IMR-90 (cell line): ENCODE measurements around the gene DDX41. TPM values are rescaled to one million over a fixed set of nuclear protein-coding genes. Genes with fewer than 3 reads are reported as not detected.
A peak's percentile ranks its signal among the peaks of the same experiment; 100 is the strongest.

Source experiments
- ATAC-seq: fragments of 200-7000 bp; cut with Tn5 transposase; 2 replicates; pipeline ENCODE4 v1.9.1; 2020; ENCODE audit warnings: low read depth, mild to moderate bottlenecking, moderate library complexity
- BruUV-seq: library from RNA; stranded (reverse); fragments of 400-500 nt; replicated peaks from 2 replicates; lab custom pipeline; 2021; lab: Mats Ljungman, UMichigan
- CTCF ChIA-PET: fragments of 300-600 bp; formaldehyde crosslinking; extraction: SDS; loops from one replicate; lab custom pipeline; 2021; ENCODE audit warnings: antibody characterized with exemption; lab: Yijun Ruan, JAX
- POLR2A ChIA-PET: fragments of 300-600 bp; sonication (Branson Sonifier 250); formaldehyde crosslinking; loops from one replicate; lab custom pipeline; 2022; ENCODE audit warnings: antibody characterized with exemption; ENCODE audit not compliant: unreplicated experiment; lab: Charles Lee
- DNase-seq: peaks from one replicate; pipeline ENCODE4 v3.0.0; 2013
- H2AFZ ChIP-seq: replicated peaks from 2 replicates; pipeline ENCODE3; 2013; ENCODE audit warnings: low read length, mild to moderate bottlenecking; ENCODE audit not compliant: poor library complexity
- H2AK5ac ChIP-seq: 2 replicates; pipeline ENCODE4 v1.6.1; 2013; ENCODE audit warnings: low read depth, low read length, inconsistent platforms
- H2AK9ac ChIP-seq: replicated peaks from 2 replicates; pipeline ENCODE3; 2013; ENCODE audit warnings: mild to moderate bottlenecking, low read depth, low read length, moderate library complexity; ENCODE audit not compliant: poor library complexity
- H2BK120ac ChIP-seq: 2 replicates; pipeline ENCODE4 v1.6.1; 2013; ENCODE audit warnings: low read depth, low read length, inconsistent platforms
- H2BK15ac ChIP-seq: 3 replicates; pipeline ENCODE4 v1.6.1; 2013; ENCODE audit warnings: low read depth, low read length, inconsistent platforms
- H2BK20ac ChIP-seq: 2 replicates; pipeline ENCODE4 v1.6.1; 2013; ENCODE audit warnings: low read depth, mild to moderate bottlenecking, inconsistent platforms, low read length, moderate library complexity
- H2BK5ac ChIP-seq: 2 replicates; pipeline ENCODE4 v1.6.1; 2013; ENCODE audit warnings: mild to moderate bottlenecking, low read depth, low read length, inconsistent platforms; ENCODE audit not compliant: poor library complexity, severe bottlenecking
- H3K14ac ChIP-seq: replicated peaks from 2 replicates; pipeline ENCODE4 v1.6.1; 2013; ENCODE audit warnings: low read depth, low read length, inconsistent platforms
- H3K18ac ChIP-seq: 2 replicates; pipeline ENCODE4 v1.6.1; 2013; ENCODE audit warnings: low read depth, low read length, control low read depth
- H3K23ac ChIP-seq: 2 replicates; pipeline ENCODE4 v1.6.1; 2013; ENCODE audit warnings: low read depth, low read length, inconsistent platforms
- H3K27ac ChIP-seq: 2 replicates; pipeline ENCODE4 v1.5.1; 2013; ENCODE audit warnings: mild to moderate bottlenecking, control low read depth, low read length; ENCODE audit not compliant: insufficient read depth
- H3K27me3 ChIP-seq: 2 replicates; pipeline ENCODE4 v1.6.1; 2013; ENCODE audit warnings: low read length; ENCODE audit not compliant: control insufficient read depth, insufficient read depth
- H3K36me3 ChIP-seq: 2 replicates; pipeline ENCODE4 v1.6.1; 2013; ENCODE audit warnings: low read length, mixed read lengths; ENCODE audit not compliant: control insufficient read depth, insufficient read depth
- H3K4ac ChIP-seq: 2 replicates; pipeline ENCODE4 v1.6.1; 2013; ENCODE audit warnings: low read depth, low read length, inconsistent platforms
- H3K4me1 ChIP-seq: 2 replicates; pipeline ENCODE4 v1.6.1; 2013; ENCODE audit warnings: low read length, mixed read lengths; ENCODE audit not compliant: control insufficient read depth, insufficient read depth
- H3K4me2 ChIP-seq: 2 replicates; pipeline ENCODE4 v1.6.1; 2013; ENCODE audit warnings: low read depth, mild to moderate bottlenecking, control low read depth, low read length, moderate library complexity
- H3K4me3 ChIP-seq: 2 replicates; pipeline ENCODE4 v1.5.1; 2013; ENCODE audit warnings: low read depth, mild to moderate bottlenecking, control low read depth, low read length, moderate library complexity; ENCODE audit not compliant: insufficient read depth
- H3K56ac ChIP-seq: 2 replicates; pipeline ENCODE4 v1.6.1; 2013; ENCODE audit warnings: low read length, inconsistent platforms; ENCODE audit not compliant: insufficient read depth; ENCODE audit errors: extremely low read depth
- H3K79me1 ChIP-seq, 2 experiments: 2 replicates each; pipeline ENCODE4 v1.6.1; 2013; ENCODE audit warnings: low read length in 2 of 2, inconsistent platforms in 1 of 2, low read depth in 1 of 2
- H3K9ac ChIP-seq: 2 replicates; pipeline ENCODE4 v1.6.1; 2013; ENCODE audit warnings: low read depth, low read length, control low read depth
- H3K9me1 ChIP-seq: 2 replicates; pipeline ENCODE4 v1.6.1; 2013; ENCODE audit warnings: low read length, inconsistent platforms; ENCODE audit not compliant: insufficient read depth
- H3K9me3 ChIP-seq: 2 replicates; pipeline ENCODE4 v1.6.1; 2013; ENCODE audit warnings: low read length; ENCODE audit not compliant: control insufficient read depth, insufficient read depth
- H4K20me1 ChIP-seq: 2 replicates; pipeline ENCODE4 v1.6.1; 2013; ENCODE audit warnings: low read length, inconsistent platforms; ENCODE audit not compliant: insufficient read depth
- H4K5ac ChIP-seq: 2 replicates; pipeline ENCODE4 v1.6.1; 2013; ENCODE audit warnings: mild to moderate bottlenecking, low read depth, low read length, control low read depth
- H4K8ac ChIP-seq, 2 experiments: 2 replicates each; pipeline ENCODE4 v1.6.1; 2013; ENCODE audit warnings: low read depth in 2 of 2, low read length in 2 of 2, control low read depth in 1 of 2, inconsistent platforms in 1 of 2
- H4K91ac ChIP-seq: 2 replicates; pipeline ENCODE4 v1.6.1; 2013; ENCODE audit warnings: low read depth, low read length, inconsistent platforms; ENCODE audit not compliant: insufficient read depth
- BHLHE40 ChIP-seq: fragments of 150-350 bp; IDR thresholded peaks from 2 replicates; pipeline ENCODE4 v1.6.1; 2016; ENCODE audit warnings: mild to moderate bottlenecking, low read depth, low read length
- CEBPB ChIP-seq: IDR thresholded peaks from 2 replicates; pipeline ENCODE4 v1.6.1; 2012; ENCODE audit warnings: low read depth, low read length, improper control_type of control experiment
- CHD1 ChIP-seq: IDR thresholded peaks from 2 replicates; pipeline ENCODE4 v1.6.1; 2012; ENCODE audit warnings: low read depth, low read length, improper control_type of control experiment
- ELK1 ChIP-seq: fragments of 150-350 bp; IDR thresholded peaks from 2 replicates; pipeline ENCODE4 v1.6.1; 2016; ENCODE audit warnings: low read depth, mild to moderate bottlenecking, low read length, moderate library complexity, borderline replicate concordance
- MAFK ChIP-seq: IDR thresholded peaks from 2 replicates; pipeline ENCODE4 v1.6.1; 2012; ENCODE audit warnings: low read depth, low read length, improper control_type of control experiment
- USF2 ChIP-seq: fragments of 150-350 bp; IDR thresholded peaks from 2 replicates; pipeline ENCODE4 v1.6.1; 2017; ENCODE audit warnings: mild to moderate bottlenecking, antibody characterized with exemption, low read length, low read depth
- WGBS, 2 experiments: methylation state at CpG; one replicate each; pipeline versions ENCODE4 v1.1.5 to v1.1.7; 2013; ENCODE audit warnings: missing lambda C conversion rate in 2 of 2; ENCODE audit not compliant: insufficient read length in 1 of 2; ENCODE audit errors: extremely low coverage in 2 of 2; 5-methylcytosine and 5-hydroxymethylcytosine counted together
- dilution Hi-C: fragments of 300-500 bp; cut with HindIII; formaldehyde crosslinking; loops from one replicate; pipeline ENCODE4 v1.14.3; 2018; ENCODE audit warnings: low sequenced_read_pairs; ENCODE audit not compliant: unreplicated experiment
- in situ Hi-C: fragments of 300-500 bp; cut with MboI; formaldehyde crosslinking; loops from 3 replicates; pipeline ENCODE4 v1.14.3; 2019; ENCODE audit warnings: low sequenced_read_pairs, inconsistent platforms, mixed read lengths
- intact Hi-C: fragments of 100-400 bp; cut with micrococcal nuclease; formaldehyde crosslinking; loops from 2 replicates; pipeline ENCODE4 v1.10.0; 2022
- polyA plus RNA-seq, 3 experiments: library from polyadenylated mRNA; depleted of rRNA; stranded (reverse); fragments of >200 nt; gene quantifications; 2 replicates each; pipeline ENCODE4 v1.2.3, GENCODE V29; 2012; ENCODE audit warnings: low replicate concordance in 1 of 3
- total RNA-seq: library from RNA; depleted of rRNA; stranded (reverse); fragments of >200 nt; gene quantifications from 2 replicates; pipeline ENCODE4 v1.2.3, GENCODE V29; 2012

The DDX41 gene
- total and polyA plus RNA-seq, 2 of the 4 experiments (the other 2 are of a cell fraction), result 130 to 170 TPM

- TF ChIP-seq BHLHE40 (no peak), CHD1 (no peak), MAFK (no peak)
These were observed 23.7 kb upstream of the DDX41 start (continued) for GRCh38 chr5:177540438-177540837.

- no TSS peak for BruUV-seq
- WGBS, 2 experiments, result no CpG with 5 or more reads among the region's 2 CpGs
- DNase-seq (peak; percentile 77), ATAC-seq (peak; percentile 57)
- H2BK5ac ChIP-seq, result peak overlapping the region; percentile 42
- H4K20me1 ChIP-seq, result peaks cover 37% of the 10 kb centered on the region
- H3K56ac ChIP-seq, result no peak overlapping the region
- ChIA-PET CTCF (interaction anchor here (0.7 to 1.8 kb wide), 2 partner anchors 11 to 38 kb away, joined by 4 to 6 read pairs; no protein-coding TSS in a partner anchor), POLR2A (no interaction called here)
- no peaks in the 10 kb centered on the region for H3K27me3 ChIP-seq
- H2AFZ ChIP-seq, result no peak overlapping the region
- H2BK20ac ChIP-seq, result no peak overlapping the region
- H2AK9ac ChIP-seq, result no peak overlapping the region
- in situ Hi-C loops, result no loop called here
- no peak overlapping the region for H4K5ac ChIP-seq
- peaks cover 32% of the 10 kb centered on the region for H3K4me1 ChIP-seq
- H3K27ac ChIP-seq, result no peak overlapping the region
- H3K4me2 ChIP-seq, result no peak overlapping the region
- H3K4me3 ChIP-seq, result no peak overlapping the region
- no peak overlapping the region for H3K18ac ChIP-seq
- dilution Hi-C loops, result no loop called here
- peak overlapping the region; percentile 26; the same call in 1 of the 2 replicates for H3K4ac ChIP-seq
- TF ChIP-seq CEBPB (peak; percentile 95), USF2 (no peak), ELK1 (no peak)
- no peak overlapping the region for H2BK15ac ChIP-seq
- H4K91ac ChIP-seq, result no peak overlapping the region
- H3K9ac ChIP-seq, result no peak overlapping the region
- H3K23ac ChIP-seq, result no peak overlapping the region
- H3K79me1 ChIP-seq, result peaks cover 48 to 78% of the 10 kb centered on the region in 2 experiments
- no peak overlapping the region; a peak in 1 of 4 replicates for H4K8ac ChIP-seq
- peaks cover 33% of the 10 kb centered on the region for H3K36me3 ChIP-seq
- H3K14ac ChIP-seq, result no peak overlapping the region
- intact Hi-C loops, result no loop called here
- H3K9me3 ChIP-seq, result no peaks in the 10 kb centered on the region
- H2BK120ac ChIP-seq, result peak overlapping the region; percentile 20; the same call in 1 of the 2 replicates
- peaks cover 27% of the 10 kb centered on the region for H3K9me1 ChIP-seq
- H2AK5ac ChIP-seq, result 0 out of 2 replicates have a peak overlapping the region, but pooled peaks have one; percentile 0
These were observed 22.6 kb upstream of the DDX41 start for GRCh38 chr5:177539411-177539810.
